NCI-H69 (cell line): ENCODE data around the gene PLCB2.
A peak's percentile ranks its signal among the peaks of the same experiment; 100 is the strongest.

ENCODE experiments used
- DNase-seq: peaks from one replicate; lab custom pipeline; 2025; lab: John Stamatoyannopoulos, UW

PLCB2 gene, protein sequence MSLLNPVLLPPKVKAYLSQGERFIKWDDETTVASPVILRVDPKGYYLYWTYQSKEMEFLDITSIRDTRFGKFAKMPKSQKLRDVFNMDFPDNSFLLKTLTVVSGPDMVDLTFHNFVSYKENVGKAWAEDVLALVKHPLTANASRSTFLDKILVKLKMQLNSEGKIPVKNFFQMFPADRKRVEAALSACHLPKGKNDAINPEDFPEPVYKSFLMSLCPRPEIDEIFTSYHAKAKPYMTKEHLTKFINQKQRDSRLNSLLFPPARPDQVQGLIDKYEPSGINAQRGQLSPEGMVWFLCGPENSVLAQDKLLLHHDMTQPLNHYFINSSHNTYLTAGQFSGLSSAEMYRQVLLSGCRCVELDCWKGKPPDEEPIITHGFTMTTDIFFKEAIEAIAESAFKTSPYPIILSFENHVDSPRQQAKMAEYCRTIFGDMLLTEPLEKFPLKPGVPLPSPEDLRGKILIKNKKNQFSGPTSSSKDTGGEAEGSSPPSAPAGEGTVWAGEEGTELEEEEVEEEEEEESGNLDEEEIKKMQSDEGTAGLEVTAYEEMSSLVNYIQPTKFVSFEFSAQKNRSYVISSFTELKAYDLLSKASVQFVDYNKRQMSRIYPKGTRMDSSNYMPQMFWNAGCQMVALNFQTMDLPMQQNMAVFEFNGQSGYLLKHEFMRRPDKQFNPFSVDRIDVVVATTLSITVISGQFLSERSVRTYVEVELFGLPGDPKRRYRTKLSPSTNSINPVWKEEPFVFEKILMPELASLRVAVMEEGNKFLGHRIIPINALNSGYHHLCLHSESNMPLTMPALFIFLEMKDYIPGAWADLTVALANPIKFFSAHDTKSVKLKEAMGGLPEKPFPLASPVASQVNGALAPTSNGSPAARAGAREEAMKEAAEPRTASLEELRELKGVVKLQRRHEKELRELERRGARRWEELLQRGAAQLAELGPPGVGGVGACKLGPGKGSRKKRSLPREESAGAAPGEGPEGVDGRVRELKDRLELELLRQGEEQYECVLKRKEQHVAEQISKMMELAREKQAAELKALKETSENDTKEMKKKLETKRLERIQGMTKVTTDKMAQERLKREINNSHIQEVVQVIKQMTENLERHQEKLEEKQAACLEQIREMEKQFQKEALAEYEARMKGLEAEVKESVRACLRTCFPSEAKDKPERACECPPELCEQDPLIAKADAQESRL

DNA sequence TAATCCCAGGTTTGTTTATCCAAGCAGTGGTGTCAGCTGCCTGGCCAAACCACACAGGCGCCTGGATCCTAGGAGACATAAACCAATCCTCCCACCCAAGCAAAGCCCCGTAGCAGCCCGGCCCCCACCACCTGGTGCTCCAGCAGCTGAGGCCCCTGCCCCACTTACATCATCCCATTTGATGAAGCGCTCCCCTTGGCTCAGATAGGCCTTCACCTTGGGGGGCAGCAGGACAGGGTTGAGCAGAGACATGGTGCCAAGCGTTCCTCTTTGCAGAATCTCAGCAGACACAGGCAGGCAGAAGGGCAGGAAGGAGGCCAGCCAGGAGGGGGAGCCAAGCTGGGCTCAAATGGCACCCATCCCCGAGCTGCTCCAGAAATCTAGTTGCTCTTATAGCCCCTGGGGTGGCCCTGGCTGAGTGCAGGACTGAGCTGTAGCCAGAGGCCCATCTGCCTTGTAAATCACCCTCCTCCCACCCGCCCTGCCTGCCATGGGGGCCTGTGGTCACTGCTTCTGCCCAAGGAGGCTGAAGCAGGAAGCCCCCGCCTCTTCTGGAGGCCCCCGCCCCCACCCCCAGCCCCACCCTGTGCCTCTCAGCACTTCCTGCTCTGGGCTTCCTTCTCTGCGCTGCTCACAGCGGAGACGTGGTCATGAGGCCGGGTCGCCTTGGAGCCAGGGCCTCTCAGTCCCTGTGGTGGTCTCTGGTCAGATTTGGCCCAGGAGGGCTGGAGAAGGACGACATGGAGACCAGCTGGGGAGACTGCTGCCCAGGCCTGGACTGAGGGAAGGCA, at the start of gene PLCB2:
PLCB2 (minus strand) TSS at position 515 of the 791 bp plus-strand sequence; CDS start at position 252, 263 bp downstream.
- peak; percentile 62 for DNase-seq

DNA sequence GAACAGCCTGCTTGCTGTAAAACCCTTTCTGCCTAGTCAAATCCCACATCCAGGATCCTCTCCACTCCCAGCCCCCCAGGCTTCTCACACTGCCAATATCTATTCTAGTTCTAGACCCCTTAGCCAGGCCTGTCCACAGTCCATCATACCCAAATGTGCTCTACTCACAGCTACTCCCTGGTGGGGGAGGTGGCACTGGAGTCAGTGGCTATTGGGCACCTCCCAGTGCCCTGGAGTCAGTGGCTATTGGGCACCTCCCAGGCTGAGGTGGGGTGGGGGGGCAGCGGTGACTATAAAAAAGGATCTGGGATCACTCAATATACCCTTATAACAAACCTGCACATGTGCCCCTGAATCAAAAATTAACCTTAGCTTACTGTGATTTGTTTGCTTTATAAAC, 49.5 kb upstream of the PLCB2 start:
- DNase-seq: no peak

DNA sequence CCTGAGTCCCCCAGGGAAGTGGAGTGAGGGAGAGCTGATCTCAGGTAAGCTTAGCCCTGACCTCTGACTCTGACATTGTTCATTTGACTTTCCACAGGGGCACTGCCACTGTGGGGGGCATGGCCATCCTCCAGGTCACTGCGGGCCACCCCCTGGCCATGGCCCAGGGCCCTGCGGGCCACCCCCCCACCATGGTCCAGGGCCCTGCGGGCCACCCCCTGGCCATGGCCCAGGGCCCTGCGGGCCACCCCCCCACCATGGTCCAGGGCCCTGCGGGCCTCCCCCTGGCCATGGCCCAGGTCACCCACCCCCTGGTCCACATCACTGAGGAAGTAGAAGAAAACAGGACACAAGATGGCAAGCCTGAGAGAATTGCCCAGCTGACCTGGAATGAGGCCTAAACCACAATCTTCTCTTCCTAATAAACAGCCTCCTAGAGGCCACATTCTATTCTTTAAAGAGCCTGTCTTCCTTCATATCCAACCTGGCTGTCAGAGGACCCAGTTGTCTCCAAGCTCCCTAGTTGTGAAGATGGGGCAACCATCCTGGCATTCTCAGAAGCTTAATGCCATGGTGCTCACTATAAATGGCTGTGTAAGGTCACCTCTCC, 48.3 kb upstream of the PLCB2 start:
- DNase-seq: no peak

DNA sequence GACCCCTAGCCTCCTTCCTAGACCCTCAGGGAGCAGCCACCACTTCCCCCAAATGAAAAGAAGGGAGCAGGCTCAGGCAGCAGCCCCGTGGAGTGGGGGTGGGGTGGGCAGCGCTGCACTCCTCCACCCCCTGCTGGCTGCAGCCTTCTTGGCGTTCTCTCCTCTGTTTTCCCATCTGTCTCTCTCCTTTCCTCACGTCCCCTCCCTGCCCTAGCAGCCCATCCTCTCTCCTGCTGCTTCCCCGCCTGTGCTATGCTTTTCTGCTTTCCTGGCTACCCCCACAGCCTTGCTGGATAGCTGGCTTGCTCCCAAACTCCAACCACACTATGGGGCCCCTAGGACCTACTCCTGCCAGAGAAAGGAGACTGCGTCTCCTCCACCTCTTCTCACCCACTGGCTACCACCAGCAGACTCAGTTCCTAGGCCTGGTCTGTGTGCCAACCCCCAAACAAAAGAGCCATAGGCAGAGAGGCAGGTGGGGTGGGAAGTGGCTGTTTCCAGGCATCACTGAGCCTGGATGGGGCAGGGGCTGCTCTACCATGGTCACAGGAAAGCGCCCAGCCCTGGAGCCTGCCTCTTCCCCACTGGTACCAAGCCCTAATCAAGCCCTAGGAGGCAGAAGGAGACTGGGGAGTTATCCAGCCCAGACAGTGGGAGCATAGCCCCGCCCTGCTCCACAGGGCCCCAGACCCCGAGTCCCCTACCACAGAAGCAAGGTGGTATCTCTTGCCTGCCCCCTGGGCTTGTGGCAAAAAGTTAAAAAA, 46.9 kb upstream of the PLCB2 start:
- peak; percentile 97 for DNase-seq

DNA sequence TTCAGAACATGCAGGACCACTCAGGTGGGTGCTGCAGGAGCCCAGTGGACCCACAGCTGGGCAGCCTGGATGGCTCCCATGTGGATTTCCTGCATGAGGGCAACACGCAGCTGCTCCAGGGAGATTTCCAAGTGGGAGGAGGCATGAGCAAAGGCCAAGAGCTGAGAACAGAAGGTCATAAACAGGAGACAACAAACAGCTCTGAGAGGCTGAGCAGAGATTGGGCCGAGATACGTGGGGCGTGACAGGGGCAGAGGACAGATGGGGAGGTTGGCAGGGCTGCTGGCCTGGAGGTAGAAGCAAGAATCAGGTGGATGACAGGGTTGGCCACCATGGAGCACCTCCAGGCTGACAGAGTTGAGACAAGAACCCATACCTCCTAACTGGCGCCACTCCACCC, 46.0 kb upstream of the PLCB2 start:
- peak; percentile 64 for DNase-seq

DNA sequence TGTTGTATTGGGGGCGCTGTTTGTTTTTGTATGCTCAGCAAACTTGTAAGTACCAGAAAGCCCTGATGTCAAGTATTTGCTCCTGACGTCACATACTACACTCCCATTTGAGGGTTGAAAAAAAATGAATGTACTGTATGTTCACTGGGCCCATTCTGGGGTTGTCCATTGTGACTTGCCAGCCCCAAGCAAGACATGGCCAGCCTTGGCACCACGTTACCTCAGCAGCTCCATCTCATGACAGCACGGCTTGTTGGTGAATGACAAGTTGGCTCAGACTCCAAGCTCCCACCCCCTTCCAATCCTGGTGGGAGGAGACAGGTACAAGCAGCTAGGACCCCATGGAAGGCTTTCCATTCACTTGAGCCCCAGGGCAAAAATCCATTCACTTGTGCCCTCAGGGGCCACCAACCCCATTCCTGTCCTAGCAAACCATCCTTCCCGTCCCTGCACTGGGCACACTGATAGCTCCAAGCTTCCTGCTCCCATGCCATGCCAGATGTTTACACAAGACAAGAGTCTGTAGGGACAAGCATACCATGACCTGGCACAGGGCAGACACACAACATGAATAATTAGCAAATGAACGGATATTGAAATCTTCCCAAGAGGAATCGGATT, 44.7 kb upstream of the PLCB2 start:
- DNase-seq: peak; percentile 41

DNA sequence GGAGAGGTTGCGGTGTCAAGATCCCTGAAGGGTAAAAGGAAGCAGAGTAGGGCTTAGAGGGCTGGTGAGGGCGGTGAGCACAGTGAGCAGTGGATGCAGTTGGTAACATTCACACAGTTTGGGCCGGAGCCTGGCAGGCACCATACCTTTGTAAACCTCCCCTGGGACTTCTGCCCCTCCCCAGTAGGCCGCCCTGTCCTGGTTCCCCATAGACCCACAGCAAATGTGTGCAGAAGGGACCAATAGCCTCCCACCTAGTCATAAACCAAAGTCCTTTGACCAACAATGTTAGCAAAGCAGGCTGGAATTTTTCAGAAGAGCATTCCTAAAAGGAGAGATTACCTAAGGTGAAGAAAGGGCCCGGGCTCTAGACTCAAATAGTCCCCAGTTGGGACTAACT, 41.4 kb upstream of the PLCB2 start:
- no peak for DNase-seq

DNA sequence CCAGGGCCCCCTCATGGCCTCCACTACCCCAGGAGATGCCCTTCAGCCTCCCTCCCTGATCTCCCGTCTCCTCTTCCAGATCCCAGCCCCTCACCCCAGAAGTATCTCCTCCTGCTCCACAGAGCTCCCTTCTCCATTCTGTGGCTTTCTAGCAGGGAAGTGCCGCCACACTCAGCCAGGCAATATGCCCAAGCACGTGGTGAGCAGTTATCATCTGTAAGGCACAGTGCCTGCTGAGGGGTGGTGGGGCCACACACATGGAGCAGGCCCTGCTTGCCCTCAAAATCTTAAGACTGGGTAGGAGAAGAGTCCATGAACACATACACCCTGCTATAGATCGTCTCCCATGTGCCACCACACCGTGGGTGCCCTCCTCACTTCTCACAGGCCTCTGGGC, 40.7 kb upstream of the PLCB2 start:
- DNase-seq: no peak

DNA sequence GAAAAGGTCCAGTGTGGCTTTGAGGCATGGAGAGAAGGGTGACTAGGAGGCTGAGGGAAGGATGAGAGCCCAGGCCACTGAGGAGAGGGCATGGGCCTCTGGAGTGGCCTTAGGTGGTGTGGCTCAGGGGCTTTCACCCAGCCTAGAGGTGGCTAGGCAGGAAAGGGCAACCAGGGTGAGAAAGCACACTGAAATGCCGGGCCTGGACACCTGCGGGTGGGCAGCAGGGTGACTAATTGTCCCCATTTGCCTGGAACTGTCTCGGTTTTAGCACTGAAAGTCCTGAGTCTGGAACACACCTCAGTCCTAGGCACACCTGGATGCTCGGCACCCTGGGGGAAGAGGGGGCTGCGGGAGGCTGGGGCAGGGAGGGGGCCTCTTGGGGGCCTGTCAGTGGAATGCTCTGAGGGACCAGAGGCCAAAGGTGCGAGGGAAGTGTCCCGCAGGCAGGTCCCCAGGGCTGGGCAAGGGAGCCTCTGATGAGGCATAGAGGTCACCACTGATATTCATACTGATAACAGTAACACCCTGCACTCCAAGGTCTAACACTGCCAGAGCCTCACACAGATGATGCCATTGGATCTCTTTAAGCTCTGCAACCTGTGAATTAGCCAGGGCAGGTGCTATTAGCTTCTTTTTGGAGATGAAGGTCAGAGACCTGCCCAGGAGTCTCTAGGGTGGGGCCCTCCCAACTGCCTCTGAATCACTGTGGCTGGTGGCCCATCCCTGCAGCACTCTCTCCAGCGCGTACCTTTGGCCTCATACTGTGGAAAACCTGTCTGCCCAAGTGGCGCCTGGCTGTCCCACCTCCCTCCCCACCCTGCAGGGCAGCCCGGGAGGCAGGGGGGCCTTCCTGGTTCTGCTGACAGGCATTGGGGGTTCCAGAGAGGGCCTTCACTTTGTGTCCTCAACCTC, 40.1 kb upstream of the PLCB2 start:
- no peak for DNase-seq

DNA sequence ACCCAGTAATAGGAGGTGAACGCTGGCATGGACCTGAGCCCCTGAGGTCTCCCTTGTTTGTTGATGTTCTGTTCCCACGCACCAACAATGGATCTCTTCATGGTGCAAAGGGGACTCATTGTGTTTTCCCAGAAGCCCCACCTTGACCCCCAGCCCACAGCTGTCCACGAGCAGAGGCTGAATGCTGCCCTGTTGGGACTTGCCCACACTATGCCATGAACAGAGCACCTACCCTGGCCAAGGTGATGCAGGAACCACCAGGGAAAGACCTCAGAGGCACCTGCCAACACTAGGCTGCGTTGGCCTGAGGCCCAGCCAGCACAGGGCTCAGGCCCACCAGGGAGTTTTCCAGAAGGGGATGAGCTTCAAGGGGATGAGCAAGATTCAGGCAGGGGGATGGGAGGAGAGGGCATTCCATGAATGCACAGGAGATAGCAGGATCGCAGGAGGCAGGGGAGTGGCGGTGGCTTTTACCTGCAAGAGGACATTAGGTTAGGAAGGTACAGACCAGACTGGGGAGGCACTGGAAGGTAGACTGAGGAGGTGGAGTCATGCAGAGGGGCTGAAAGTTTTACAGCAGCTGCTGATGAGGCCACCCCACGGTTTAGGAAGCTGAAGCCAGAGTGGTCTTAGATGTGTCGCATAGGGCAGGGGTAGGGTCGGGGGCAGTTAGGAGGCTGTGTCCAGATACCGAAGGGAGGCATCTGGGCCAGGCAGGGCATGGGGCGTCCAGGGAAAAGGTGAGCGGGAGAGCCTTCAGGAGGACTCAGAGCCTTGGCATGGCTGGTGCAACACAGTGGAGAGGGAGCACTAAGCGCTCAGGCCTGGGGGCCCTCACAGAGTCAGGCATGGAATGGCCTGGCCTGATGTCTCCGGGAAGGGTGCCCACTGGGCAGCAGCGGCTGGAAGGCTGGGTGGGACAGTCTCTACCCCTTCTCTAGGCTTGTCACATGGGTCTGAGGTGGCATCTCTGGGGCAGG, 39.1 kb upstream of the PLCB2 start:
- DNase-seq: no peak

DNA sequence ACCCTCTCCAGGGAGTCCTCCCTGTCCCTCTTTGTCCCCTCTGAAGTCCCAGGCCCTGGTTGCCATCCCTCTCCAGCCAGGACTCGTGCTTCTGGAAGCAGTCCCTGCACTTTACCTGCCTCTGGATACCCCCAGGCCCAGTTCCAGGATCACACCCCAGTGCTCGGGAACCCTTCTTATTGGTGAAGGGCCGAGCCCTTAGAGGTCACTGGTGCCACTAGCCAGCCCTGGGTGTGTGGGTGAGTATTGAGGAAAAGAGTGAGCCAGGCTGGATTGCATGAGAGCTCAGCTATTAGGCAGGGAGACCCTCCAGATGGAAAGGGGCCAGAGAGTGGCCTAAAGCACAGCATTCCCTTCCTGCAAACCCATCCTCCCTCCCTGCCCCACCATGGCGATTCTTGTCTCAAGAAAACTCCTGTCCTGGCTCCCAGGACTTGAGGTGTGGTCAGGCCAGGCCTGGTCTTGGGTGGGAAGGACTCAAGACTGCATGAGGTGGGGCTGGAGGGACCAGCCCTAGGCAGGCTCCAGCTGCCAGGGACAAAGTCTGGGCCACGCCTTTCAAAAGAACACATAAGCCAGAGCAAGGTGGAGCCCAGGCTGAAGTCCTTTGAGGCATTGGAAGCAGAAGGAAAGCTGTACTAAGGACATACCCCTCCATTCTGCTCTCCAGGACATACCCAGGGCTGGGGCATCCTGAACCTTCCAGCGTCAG, 38.3 kb upstream of the PLCB2 start:
- DNase-seq: no peak

DNA sequence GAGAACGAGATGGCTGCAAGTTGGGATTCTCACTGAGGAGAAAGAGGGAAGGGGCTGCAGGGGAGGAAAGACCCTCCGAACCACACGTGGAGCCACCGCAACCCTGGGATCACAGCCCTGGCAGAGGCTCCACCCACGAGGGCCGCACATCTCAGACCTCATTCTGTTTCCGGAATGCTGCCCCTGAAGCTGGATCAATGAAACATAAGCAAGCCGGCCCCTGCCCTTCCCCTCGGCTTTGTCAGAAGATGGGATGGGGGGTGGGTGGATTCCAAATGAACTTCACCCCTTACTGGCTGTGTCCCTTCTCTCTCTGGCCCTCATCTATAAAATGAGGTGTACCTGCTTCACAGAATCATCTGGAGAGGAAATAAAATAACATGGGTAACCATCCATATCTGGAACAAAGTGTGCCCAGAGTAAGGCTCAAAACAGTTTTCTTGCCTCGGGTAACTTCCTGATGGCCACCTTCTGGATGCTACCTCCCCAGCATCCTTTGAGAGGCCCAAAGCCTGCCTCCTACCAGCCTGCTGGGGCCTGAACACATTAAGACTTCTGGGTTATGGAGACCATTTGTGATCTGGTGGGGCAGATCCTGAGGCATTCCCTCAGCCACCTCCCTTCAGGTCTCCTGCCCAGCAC, 37.6 kb upstream of the PLCB2 start:
- no peak for DNase-seq

DNA sequence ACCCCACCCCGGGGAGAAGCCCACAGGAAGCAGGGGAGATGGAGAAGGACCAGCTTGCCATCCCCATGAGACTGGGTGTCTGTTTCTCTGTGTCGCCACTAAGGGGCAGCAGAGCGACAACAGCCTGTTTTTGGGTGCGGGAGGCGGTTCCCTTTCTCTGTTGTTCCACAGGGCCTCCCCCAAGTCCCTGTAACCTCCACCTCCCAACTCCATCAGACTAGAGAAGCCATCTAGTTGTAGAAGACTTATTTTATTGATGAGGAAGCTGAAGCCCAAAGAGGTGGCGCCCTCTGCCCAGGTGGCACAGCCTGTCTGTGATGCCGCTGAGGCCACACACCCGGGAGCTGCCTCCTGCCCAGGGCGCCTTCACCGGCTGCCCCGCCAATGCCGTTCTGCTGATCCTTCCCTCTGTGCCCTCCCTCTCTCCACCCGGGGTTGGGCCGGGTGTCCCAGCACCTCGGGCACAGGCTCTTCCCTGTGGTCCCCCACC, 36.9 kb upstream of the PLCB2 start:
- peak; percentile 79 for DNase-seq

DNA sequence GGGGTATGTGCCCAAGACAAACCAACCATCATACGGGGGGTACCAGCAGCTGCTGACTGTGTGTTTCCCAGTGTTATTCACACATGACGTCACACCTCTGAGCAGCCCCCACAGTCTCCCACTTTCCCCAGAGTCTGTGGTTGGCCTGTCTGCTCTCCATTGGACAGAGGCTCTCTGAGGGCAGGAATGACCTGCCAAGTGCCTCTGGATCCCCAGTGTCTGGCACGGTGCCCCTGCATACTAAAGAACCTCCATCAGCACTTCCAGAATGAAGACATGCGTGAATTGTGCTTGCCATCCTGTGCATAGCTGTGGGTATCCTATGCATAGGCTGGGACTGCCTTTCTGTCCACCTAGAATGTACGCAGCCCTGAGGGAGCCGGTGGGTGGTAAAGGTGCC, 36.5 kb upstream of the PLCB2 start:
- no peak for DNase-seq

DNA sequence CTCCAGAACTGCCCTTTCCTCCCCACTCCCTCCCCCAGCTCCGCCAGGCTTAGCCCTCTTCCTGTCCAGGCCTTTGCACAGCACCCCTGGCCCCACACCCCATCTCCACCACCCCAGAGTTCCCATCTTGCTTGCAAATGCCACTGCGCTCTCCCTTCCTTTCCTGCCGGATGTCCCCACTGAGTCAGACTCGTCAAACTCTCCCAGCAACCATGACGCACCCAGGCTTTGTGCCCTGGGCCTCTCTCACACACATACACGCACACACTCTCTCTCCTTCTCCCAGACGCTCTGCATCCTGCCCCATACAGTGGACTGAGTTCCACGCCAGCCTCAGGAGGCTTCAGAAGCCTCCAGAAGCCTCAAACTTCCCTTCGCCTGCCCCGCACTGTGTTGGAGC, 35.8 kb upstream of the PLCB2 start:
- no peak for DNase-seq
